NCI-H187 (cell line): ENCODE data around the gene PLD5.
"Not testable (repeated sequence)": the region's sequence is repeated elsewhere in the genome, so short reads cannot be mapped to it uniquely, and the experiment has no call there.

Experiments used
- DNase-seq, 2 experiments: peaks; one replicate each; lab custom pipeline; 2025; lab: John Stamatoyannopoulos, UW

Gene PLD5

DNA sequence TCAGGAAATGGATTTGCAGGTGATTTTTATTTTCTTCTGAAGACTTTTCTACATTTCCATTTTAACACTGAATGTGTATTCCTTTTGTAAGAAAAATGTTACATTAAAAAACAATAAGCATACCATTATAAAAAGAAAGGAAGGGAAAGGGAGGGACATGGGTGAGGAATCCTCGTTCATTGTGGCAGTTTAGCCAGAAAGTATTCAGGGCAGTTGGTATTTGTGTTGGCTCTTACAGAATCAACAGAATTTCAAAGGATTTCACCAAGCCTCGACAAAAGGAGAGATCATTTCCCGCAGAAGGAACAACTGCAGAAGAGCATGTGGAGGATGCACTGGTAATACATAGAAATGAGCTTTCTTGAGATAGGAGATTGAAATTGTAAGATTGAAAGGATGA, 35.0 kb downstream of the PLD5 start:
- no peak for DNase-seq

DNA sequence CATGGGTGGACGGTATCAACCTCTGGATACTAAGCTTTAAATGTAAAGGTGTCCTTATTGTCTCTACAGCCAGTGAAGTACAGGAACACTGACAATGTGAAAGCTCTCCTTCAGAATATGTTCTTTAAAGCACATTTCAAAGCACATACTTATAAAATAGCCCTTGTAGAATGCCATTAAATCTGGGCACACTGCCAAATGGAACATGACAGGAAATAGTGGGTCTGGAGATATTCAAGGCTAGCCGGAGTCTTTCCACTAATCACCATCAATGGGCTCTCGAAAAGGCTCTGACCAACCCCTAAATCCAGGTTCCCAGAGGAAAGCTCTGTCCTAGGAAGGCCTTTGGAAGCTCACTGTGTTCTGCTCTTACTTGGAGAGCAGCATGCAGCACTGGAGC, 46.6 kb downstream of the PLD5 start:
- peak in 1 of 2 experiments; percentile 3 for DNase-seq

DNA sequence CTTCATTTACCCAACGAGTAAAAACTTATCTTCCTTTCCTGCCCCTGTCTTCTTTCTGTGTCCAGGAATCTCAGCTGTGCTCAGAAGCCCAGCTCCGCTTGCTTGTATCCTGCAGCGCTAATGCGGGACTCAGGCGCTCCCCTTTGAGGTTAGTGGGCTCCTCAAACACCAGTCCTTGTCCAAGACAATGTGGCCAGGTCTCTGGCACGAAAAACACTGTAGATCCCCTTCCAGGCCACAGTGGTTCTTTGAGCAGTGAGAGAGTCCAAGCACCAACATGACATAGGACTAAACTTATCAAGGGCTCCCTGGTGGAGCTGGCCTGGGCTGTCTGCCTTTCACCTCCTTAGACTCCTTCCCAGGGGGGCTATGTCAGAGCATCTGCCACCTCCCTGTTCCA, 53.7 kb downstream of the PLD5 start:
- no peak for DNase-seq

DNA sequence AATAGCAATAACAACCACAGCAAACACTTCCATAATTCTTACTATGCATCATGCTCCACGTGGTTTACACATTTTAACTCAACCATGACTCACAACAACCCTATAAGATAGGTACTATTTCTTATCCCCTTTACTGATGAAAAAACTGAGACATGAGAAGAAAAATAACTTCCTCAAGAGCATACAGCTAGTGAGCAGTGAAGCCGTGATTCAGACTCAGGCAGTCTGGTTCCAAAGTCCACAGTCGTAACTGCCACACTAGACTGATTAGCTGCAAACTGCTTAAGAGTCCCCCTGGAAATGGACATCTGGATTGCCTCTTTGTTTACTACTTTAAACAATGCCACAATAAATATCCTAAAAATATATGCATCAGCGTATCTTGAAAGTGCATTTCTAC, 55.7 kb downstream of the PLD5 start:
- DNase-seq: no peak

DNA sequence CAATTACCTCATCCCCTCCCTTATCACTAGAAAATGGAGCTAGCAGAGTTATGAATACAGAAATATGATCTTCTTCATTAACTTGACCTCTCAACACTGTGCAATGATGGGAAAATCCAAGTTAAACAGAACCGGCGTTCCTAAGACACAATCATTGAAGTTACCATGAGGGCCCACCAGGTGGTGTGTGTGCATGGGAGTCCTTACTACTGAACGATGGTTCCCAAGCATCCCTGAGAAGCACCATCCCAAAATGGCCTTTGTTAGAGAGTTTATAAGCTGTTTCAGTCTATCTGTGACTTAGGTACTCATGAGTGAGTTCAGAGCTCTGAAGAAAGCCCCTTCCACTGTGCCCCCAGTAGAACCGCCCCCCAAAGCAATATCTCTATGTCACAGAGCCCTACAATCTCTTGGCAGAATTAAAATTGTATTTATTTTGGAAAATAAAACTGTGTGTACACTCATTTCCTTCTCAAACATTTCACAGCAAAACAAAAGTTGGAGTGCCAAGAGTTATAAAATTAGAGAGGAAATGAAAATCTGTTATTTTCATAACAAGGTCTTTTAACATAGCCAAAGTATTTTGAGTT, 56.8 kb downstream of the PLD5 start:
- DNase-seq: no peak

DNA sequence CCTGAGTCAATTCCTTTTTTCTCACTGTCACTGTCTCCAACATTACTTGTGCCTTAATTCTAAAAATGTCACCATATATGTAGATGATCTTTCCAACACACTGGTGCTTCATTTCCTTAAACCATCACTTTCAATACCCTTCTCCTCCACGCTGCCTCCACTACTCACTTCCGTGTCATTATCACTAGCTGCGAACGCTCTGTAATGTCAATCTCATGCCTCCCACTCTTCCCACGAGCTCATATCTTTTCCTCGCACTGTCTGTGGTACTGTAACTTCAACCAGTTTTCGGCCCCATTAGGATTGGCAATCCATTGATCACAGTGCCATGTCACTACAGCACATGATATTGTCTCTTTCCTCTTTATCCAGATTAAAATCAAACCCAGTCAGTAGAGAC, 61.6 kb downstream of the PLD5 start:
- DNase-seq: no peak

DNA sequence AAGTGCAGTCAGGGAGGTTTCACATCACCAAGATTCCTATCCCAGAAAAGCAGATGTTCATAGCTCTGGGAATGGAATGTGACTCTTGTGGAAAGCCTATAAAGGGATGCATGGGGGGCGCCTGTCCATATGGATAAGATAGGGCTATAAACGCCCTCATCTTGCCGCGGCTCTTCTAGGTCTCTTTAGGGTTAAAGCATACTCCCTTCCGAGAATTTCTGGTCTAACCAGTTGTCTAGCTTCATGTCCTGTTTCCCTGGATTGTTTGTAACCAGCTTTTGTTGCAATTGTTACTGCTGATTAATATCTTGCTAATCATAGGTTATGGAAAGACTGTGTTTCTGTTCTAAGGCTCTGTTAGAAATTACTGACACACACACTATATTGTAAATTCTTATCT, 64.8 kb downstream of the PLD5 start:
- not testable (repeated sequence) for DNase-seq

DNA sequence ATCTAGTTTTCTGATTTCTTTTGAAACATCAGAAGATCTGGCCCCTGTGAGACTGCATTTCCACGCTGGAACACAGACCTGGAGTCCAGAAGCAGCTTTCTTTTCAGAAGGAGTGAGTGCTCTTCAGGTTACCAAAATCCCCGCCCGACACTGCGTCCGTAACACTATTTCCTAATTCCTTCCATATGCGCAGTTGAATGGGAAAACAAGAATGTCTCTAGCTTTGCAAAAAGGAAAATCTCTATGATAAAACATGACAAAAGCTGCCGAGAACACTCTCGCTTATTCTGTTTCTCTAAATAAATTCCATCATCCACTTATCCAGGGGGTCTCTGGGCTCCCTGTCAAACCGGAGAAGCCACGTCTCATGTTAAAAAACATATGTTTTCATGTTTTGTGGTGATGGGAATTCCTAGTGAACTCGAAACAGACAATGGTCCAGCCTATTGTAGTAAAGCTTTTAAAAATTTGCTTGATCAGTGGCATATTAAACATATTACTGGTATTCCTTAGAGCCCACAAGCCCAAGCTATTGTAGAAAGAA, 67.7 kb downstream of the PLD5 start:
- DNase-seq: no peak

DNA sequence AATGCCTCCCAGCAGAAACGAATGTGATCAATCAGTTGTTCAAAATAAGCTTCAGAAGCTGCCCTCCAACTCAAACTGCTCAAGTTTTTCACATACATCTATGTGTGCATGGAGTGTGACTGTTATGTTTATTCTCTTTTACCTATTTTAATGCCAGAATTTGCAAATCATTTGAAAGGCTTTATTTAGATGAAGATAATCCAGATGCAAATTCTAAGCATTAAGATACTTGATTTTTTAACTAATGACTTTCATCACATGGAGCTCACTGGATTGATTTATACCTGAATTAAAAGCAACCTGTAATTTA, 69.5 kb downstream of the PLD5 start:
- no peak for DNase-seq

DNA sequence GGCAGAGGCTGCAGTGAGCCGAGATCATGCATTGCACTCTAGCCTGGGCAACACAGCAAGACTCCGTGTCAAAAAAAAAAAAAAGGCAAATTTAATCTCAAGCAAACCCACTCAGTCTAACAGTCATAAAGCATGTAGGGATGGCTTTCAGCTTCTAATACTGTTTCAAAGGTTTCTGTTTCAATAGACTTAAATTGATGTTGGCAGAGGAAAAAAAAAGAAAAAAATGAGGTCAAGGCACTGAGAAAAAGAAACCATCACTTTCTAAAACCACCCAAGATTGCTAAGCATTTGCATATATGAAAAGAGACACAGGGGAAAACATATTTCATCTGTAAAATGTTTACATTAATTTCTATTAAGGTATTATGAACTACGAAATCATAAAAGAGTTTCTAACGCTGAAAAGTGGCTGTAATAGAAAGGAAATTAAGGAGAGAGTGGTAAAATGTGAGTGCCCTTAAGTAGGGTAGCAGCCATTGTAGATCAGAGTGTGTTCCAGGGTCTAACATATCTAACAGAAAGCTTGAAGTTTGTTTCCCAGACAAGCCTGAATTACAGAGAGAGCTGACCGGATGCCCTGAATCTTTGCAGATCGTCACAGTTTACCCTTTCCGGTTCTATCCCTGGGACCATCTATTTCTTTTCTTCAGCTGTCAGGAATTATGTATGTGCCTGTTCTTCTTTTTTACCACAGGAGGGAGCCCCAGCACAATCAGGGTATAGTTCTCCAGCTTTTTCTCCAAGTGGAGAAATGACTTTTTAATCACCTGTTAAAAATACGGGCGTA, 70.0 kb downstream of the PLD5 start:
- no peak for DNase-seq

DNA sequence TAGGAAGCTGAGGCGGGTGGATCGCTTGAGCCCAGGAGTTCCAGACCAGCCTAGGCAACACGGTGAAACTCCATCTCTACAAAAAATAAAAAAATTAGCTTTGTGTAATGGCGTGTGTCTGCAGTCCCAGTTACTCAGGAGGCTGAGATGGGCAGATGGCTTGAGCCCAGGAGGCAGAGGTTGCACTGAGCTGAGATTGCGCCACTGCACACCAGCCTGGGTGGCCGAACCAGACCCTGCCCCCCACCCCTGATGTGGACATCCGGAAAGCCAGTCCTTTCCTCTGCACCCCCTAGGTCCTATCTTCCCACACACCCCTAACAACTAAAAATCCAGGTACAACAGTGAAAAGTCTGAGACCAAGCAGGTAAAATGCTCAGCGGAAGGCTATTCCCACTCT, 71.9 kb downstream of the PLD5 start:
- DNase-seq: no peak

DNA sequence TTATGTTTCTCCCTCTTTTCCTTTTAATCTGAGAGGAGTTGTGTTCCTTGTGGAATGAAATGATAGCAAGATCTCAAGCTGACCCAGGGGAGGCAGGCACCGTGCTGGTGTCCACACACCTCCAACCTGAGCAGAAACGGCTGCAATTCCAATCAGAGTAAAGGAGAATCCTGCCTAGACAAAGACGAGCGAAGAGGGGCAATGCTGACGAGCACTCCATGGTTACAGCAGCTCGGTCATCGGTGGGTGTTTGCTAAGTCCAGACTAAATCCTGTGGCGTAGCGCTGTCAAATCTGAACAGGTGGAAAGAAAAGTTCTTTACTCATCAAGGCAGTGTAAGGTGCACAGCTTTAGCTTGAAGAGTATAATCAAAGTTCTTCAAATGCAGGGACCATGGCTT, 74.8 kb downstream of the PLD5 start:
- DNase-seq: no peak

DNA sequence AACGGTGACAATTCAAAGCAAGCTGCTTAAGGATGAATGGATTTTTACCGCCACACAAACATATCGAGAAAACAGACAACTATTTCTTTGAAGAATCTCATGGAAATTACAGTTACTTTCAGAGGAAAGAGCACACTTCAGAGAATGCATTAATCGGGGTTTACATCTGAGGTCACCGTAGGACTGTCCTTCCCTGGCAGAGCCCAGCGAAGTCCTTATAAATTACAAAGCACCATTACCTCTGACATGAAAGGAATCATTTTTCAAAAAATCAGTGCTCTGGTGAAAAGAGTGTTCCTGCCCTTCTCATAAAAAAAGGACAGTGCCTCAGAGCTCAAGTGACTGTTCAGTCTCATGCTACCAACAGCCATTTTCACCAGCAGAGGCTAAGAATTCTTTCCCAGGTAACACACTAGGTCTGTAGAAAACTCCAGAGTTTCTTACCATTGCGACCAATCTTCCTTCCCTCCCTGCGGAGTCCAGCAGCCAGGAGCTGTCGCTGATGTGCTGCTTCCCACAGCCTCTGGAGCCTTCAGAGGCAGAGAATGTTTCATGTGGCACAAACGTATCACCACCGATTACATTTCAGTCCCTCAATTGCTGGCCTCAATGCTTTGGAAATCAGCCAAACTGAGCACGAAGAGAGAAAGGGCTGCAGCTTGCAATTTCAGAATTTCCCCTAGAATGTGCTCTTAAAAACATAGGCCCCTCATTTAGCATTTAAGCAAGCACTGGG, 75.4 kb downstream of the PLD5 start:
- no peak for DNase-seq

DNA sequence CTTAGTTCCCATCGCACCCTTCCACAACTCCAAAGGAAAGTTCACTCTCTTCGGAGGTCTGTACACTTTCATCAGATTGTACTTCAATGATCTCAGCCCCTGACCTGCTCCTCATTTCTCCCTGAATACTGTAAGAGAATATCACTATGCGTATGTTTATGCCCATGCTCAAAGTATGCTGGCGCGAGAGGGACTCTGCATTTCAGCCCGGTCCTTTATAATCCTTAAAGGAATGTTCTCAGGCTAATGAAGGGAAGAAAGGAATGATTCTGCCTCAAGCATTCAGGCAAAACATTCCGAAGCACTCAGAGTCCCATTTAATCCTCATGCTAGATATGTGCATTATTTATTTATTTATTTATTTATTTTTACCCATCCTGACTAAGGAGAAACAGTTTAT, 76.8 kb downstream of the PLD5 start:
- no peak for DNase-seq

DNA sequence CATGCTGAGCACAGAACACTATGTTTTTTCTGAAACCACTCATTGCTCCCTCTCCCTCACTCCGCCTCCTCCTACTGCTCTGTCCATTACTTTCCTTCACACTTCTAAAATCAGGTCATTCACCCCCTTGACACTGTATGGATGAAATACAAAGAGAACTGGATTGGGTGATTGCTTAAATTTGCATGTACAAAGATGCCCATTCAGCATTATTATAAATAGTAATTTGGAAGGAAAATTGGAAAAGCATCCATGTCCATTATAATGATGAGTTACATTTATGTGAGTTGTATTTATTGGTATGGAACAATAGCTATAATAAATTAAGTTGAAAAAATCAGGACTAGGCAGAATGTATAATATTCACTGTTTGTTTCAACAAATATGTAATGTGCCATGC, 83.7 kb downstream of the PLD5 start:
- DNase-seq: no peak

DNA sequence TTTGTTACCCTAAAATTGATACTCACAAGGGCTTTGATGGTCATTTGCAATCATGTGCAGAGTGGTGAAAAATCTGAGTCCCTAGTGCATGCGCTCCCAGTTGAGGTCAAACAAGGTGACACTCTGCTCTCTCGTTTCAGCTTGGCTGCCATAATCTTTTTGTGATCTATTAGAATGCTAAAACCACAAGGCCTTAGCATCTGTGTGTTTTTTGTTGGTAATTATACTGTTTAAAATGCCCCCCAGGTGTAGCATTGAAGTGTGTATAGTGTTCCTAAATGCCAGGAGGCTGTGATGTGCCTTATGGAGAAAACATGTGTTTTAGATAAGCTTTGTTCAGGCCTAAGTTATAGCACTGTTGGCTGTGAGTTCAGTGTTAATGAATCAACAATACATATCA, 89.3 kb downstream of the PLD5 start:
- DNase-seq: no peak

DNA sequence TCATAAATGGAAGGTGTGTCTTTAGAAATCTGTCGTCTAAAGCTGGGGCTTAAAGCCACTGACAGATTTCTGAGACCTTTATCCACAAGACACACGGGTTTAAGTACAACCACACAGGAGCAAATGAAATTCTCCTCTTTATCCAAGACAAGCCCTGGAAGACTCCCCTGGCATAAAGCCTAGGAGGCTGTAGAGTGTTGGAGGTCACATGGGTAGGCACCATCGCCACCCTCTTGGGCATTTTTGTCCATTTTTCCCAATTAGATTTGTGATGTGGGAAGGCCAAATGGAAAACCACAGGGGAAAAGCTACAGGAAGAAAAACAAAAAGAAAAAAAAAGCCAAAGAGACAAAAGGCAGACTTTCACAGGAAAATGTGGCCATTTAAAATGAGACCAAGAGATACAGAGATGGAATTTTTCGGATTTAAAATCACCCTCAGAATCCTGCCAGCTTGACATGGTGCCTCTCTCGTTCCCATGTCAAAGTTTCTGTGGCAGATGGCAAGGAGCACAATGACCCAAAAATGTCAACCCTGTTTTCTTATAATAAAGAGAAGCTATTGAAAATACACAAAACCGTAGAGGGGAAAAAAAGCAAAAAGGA, 91.9 kb downstream of the PLD5 start:
- DNase-seq: no peak

DNA sequence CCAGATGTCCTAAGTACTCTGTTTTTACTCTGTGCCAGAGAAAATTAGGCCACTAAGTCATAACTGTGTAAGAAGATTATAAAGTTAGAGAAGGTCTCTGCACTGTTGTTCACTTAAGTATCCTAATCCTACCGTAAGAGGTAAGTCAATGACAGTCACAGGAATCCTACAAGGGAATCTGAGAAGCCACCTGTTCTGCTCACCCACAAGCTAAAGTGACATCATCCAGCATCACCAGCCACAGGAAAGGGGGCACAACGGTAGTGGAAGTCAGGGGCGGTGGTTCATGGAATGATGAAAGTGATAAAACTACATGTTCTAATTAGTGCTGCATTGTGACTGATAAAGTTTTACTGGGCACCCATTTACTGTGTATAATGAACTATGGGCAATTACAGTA, 92.7 kb downstream of the PLD5 start:
- no peak for DNase-seq

DNA sequence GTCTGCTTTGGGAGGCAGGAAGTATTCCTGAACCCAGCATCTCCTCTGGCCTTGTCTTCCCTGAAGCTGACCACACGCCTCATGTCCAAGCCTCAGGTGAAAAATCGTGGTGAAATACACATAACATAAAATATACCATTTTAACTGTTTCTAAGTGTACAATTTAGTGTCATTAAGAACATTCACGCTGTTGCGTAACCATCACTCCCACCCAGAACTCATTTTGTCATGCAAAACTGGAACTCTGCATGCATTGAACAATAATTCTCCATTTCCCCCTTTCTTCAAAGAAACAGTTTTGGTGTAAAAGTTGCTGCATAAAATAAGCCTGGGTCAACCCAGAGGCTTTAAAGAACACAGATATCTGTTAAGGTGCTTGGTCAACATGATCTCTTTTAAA, 93.5 kb downstream of the PLD5 start:
- no peak for DNase-seq

DNA sequence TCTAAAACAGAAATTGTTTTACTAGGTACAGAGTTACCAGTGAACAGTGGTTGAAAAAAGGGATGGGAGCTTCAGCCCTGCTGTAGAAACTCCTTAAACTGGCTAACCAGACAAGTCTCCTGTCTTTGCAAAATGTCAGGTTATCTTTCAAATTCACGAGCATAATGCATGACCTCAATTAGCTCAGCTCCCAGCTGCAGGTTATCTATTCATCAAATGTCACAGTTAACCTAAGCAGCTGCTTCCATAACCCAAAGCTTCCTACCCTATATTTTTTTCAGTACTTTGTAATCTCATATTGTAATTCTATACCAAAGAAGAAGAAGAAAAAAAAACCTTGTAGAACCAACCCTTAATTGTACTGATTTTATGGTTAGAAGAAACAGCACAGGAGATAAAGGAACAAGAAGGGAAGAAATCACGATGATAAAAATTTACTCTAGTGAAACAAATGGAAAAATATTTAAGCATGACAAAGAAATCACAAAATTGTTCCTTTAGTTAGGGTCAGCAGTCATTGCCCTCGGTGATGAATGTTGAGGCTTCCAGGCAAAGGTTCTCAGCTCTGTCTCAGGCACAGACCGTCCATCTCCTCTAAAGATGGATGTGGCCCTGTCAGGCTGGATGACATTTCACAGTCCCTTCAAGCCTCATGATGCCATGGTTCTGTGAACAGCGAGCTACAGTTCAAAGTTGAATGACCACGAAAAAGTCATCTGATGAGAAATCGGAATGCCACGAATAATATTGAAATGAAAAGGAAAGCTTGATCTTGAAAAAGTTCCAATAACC, 95.9 kb downstream of the PLD5 start:
- DNase-seq: no peak

DNA sequence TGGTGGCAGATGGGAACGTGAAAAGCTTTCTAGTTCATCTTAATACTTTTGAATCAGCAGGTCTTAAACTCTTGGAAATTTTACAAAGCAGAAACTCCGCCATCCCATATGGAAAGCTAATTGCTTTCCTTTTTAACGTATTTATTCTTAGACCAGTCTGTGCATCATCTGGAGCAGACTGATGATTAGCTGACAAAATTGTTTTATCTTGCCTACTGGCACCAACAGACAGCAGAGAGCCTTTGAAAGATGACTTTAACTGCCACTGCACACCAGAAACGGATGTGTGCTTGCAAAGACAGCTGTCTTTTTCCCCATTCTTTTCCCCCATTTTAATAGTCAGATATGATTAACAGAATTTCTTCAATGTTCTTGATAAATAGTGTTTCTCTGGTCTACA, 97.0 kb downstream of the PLD5 start:
- DNase-seq: no peak

DNA sequence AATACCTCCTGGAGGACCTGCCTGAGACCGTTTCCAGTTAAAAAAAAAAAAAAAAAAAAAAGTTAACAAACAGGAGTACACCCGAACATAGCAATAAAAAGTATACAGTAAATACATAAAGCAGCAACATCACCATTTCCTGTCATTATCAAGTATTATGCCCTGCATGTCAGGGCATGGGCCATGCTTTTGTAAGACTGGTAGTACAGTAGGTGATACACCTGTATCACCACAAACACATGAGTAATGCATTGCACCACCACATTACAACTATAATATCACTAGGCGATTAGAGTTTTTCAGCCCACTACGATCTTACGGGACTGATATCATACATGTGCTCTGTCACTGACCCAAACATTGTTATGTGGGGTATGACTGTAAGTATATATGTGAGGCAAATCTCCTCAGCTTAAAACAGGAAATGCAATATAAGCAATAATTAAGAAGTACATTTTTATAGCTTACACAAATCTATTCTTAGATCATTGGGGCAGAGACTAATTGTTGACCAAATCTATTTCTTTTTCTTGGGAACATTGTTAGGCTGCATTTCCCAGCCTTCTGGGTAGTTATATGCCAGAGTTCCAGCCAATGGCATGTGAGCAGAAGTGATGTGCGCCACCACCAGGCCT, 98.1 kb downstream of the PLD5 start:
- DNase-seq: no peak
